GM12864 (cell line): ENCODE results near the gene MRPL2.

Experiments used
- DNase-seq: peaks from one replicate; pipeline ENCODE4 v3.0.0-alpha.2; 2011; ENCODE audit warnings: low read depth
- H3K4me3 ChIP-seq: 2 replicates; pipeline ENCODE4 v1.5.1; 2011; ENCODE audit warnings: mild to moderate bottlenecking, low read depth, low read length, control low read depth
- TF ChIP-seq, protein P1 (sequence below): IDR thresholded peaks from 2 replicates; pipeline ENCODE4 v1.5.1; 2011; ENCODE audit warnings: low read depth, mild to moderate bottlenecking, moderate library complexity, low read length, control low read depth, inconsistent platforms; ENCODE audit errors: missing control alignments

Gene MRPL2

DNA sequence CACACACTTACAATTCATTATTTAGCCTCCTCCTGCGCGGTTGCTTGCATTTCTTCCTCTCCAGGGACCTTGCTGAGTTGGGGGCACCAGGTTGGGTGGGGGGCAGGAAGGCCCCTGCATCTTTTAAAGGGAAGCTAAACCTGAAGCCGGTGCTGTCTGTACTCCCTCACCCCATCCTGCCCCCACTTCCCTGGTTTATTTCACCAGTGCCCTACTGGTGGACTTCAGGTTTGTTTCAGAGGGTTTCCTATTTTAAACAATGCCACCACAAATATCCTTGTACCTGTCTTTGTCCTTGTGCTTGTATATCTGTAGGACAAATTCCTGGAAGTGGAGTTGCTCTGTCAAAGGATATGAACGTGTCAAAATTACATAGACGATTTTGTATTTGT, 37.9 kb upstream of the MRPL2 start:
- H3K4me3 ChIP-seq, result no peak overlapping the region
- DNase-seq, result no peak
- TF ChIP-seq, protein P1, sequence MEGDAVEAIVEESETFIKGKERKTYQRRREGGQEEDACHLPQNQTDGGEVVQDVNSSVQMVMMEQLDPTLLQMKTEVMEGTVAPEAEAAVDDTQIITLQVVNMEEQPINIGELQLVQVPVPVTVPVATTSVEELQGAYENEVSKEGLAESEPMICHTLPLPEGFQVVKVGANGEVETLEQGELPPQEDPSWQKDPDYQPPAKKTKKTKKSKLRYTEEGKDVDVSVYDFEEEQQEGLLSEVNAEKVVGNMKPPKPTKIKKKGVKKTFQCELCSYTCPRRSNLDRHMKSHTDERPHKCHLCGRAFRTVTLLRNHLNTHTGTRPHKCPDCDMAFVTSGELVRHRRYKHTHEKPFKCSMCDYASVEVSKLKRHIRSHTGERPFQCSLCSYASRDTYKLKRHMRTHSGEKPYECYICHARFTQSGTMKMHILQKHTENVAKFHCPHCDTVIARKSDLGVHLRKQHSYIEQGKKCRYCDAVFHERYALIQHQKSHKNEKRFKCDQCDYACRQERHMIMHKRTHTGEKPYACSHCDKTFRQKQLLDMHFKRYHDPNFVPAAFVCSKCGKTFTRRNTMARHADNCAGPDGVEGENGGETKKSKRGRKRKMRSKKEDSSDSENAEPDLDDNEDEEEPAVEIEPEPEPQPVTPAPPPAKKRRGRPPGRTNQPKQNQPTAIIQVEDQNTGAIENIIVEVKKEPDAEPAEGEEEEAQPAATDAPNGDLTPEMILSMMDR, result no peak

DNA sequence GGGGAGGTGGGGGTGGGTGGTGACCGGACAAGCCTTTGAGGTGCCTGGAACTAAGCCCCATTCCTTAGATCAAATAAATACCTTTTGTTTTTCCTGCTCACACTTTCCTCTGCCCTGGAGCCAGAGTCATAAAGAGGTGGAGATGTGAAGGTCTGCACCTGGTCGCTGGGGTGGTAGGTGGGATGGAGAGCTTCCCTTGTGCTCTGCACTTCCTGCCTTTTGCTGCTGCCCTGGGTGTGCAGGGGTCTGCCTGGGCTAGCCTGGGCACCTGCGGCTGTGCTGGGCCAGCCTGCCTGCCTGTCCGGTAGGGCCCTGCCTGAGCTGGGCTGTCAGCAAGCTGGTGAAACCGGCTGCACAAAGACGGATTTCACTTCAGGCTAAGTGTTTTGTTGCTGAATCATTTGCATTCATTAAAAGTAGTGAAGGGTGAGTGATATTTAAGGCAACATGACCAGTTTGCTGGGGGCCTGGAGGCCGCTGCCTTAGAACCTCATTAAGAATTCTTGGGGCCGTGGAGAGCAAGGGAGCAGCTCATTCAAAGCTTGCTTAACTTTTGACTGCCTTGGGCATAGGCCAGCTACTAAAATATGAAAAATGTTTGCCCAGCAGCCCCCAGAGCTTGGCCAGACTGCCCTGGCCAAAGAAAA, 37.3 kb upstream of the MRPL2 start:
- no peak overlapping the region for H3K4me3 ChIP-seq
- TF ChIP-seq, protein P1, result no peak
- no peak for DNase-seq

DNA sequence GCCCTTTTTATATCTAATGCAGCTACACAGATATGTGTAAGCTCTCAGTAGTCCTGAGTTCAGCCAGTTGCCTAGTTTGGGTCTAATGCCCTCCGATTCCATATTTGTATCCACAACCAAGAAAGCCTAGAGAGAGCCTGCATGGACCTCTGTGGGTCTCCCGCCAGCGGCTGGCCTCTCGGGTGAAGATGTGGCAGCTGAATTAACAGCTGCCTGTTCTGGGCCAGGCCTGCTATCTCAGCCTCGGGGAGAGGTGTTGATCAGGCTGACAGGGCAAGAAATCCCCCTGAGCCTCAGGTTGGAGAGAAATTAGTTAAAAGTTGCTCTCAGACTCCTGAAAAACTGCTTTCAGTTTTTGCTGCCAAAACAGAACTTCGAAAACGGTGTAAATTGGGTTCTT, 36.7 kb upstream of the MRPL2 start:
- no peak for DNase-seq
- no peak overlapping the region for H3K4me3 ChIP-seq
- TF ChIP-seq, protein P1, result no peak

DNA sequence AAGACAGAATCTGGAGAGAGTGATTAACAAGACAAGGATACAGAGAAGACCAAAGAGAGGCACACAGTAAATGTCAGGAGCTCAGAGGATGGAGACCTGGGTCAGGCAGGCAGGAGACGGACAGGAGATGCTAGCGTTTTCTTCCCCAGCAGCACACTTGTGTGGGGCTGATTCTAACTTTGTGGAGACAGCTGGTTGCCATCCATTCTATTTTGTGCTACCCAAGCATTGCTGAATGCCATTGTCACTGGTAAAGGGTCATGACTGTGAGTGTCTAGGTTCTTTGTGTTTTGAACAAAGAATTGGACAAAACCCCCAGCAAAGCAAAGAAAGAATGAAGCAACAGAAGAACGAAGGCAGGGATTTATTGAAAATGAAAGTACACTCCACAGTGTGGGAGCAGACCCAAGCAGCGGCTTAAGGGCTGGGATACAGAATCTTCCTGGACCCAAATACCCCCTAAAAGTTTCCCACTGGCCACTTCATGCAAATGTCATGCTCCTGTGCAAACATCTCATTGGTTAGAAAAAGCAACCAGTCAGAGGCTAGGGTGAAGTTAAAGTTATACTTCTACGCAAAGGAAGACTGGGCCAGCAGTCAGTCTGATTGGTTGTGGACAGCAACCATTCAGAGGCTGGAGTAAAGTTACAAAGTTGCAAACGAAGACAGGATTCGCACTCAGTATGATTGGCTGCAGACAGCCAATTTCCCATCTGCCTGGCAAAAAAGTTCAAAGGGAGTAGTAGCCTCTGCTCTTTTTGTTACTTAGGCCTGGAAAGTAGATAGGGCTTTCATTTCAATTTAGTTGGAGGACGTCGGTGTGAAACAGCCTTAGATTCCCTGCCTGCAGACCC, 34.4 kb upstream of the MRPL2 start:
- TF ChIP-seq, protein P1, result no peak
- H3K4me3 ChIP-seq, result no peak overlapping the region
- DNase-seq, result no peak

DNA sequence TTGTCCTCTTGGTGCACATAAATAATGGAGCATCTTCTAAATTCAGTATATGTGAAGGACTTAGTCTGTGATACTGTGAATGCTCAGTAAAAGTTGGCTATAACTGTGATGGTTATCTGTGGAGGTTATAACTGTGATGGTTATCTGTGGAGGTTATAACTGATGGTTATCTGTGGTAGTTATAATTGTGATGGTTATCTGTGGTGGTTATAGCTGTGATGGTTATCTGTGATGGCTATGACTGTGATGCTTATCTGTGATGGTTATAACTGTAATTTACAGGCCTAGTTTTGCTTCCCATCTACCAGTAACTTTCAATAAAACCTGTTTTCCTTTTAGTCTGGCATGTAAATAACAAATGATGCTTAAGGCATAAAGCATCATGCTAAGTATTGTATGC, 33.4 kb upstream of the MRPL2 start:
- no peak for DNase-seq
- H3K4me3 ChIP-seq, result no peak overlapping the region
- TF ChIP-seq, protein P1, result no peak

DNA sequence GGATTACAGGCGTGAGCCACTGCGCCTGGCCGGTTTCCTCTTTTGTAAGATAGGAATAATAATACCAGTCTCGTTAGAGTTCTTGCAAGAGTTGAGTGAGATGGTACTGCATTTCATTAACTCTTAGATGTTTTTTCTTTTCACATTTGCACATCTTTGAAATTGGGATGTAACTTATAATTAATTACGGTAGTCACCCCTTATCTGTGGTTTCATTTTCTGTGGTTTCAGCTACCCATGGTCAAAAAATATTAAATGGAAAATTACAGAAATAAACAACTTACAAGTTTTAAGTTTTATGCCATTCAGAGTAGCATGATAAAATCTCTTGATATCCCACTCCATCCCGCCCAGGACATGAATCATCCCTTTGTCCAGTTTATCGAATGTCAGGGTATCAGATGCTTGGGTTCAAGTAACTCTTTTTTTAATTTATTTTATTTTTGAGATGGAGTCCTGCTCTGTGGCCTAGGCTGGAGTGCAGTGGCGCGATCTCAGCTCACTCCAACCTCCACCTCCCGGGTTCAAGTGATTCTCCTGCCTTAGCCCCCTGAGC, 32.3 kb upstream of the MRPL2 start:
- no peak for DNase-seq
- TF ChIP-seq, protein P1, result no peak
- H3K4me3 ChIP-seq, result no peak overlapping the region

DNA sequence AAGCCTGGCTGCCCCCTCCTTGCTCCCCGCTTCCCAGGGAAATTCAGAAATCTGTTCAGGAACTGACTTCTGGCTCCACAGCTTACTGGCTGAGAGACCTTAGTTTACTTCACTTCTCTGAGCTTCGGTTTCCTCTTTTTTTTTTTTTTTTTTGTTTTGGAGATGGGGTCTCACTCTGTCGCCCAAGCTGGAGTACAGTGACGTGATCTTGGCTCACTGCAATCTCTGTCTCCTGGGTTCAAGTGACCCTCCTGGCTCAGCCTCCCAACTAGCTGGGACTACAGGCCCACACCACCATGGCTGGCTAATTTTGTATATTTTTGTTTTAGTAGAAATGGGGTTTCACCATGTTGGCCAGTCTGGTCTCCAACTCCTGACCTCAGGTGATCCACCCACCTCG, 31.8 kb upstream of the MRPL2 start:
- no peak overlapping the region for H3K4me3 ChIP-seq
- no peak for DNase-seq
- TF ChIP-seq, protein P1, result no peak
